Neural cell (in vitro differentiated cells): ENCODE results near the gene SULT1A1.

ENCODE experiments used
- EZH2 ChIP-seq: fragments of 200-600, 300-800 bp; shearing (Covaris generic), sonication (generic); IDR thresholded peaks from 2 replicates; pipeline ENCODE4 v1.6.1; 2014; ENCODE audit warnings: antibody characterized with exemption, low read length, borderline replicate concordance, mild to moderate bottlenecking; ENCODE audit not compliant: insufficient read depth, poor library complexity, severe bottlenecking
- TF ChIP-seq, protein P1 (sequence below): fragments of 450-650 bp; IDR thresholded peaks from 2 replicates; pipeline ENCODE4 v1.5.1; 2014; ENCODE audit warnings: antibody characterized with exemption, mild to moderate bottlenecking, moderate library complexity; ENCODE audit not compliant: poor library complexity, severe bottlenecking

DNA sequence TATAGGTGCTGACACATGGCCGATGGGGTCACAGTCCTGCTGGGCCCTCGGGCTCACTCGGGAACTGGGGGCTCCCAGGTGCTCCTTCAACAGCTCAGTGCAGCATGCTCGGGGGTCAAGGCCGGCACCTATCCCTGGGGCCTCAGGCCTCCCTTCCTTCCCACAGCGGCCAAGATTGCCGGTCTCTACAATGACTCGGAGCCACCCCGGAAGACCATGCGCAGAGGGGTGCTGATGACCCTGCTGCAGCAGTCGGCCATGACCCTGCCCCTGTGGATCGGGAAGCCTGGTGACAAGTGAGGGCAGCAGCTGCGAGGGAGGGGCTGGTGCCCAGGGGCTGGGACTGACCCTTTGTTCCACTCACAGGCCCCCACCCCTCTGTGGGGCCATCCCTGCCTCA lies 19.9 kb downstream of the SULT1A1 start:
- TF ChIP-seq, protein P1, sequence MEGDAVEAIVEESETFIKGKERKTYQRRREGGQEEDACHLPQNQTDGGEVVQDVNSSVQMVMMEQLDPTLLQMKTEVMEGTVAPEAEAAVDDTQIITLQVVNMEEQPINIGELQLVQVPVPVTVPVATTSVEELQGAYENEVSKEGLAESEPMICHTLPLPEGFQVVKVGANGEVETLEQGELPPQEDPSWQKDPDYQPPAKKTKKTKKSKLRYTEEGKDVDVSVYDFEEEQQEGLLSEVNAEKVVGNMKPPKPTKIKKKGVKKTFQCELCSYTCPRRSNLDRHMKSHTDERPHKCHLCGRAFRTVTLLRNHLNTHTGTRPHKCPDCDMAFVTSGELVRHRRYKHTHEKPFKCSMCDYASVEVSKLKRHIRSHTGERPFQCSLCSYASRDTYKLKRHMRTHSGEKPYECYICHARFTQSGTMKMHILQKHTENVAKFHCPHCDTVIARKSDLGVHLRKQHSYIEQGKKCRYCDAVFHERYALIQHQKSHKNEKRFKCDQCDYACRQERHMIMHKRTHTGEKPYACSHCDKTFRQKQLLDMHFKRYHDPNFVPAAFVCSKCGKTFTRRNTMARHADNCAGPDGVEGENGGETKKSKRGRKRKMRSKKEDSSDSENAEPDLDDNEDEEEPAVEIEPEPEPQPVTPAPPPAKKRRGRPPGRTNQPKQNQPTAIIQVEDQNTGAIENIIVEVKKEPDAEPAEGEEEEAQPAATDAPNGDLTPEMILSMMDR = no peak
- no peak for TF ChIP-seq EZH2
